Activated naive CD8-positive, alpha-beta T cell (primary cell): ENCODE results near the gene SALL4.
A peak's percentile ranks its signal among the peaks of the same experiment; 100 is the strongest.
"Not testable (repeated sequence)": the region's sequence is repeated elsewhere in the genome, so short reads cannot be mapped to it uniquely, and the experiment has no call there.

ENCODE experiments used
- H3K27ac Mint-ChIP-seq: one replicate; pipeline ENCODE4 v1.8.0; 2021; ENCODE audit warnings: mixed read lengths
- H3K27me3 Mint-ChIP-seq: one replicate; pipeline ENCODE4 v1.8.0; 2021; ENCODE audit warnings: mixed read lengths
- H3K36me3 Mint-ChIP-seq: one replicate; pipeline ENCODE4 v1.8.0; 2021; ENCODE audit warnings: mixed read lengths
- H3K4me1 Mint-ChIP-seq: one replicate; pipeline ENCODE4 v1.8.0; 2021; ENCODE audit warnings: low read depth, mixed read lengths
- H3K4me3 Mint-ChIP-seq: one replicate; pipeline ENCODE4 v1.8.0; 2021; ENCODE audit warnings: mild to moderate bottlenecking, mixed read lengths
- H3K9me3 Mint-ChIP-seq: one replicate; pipeline ENCODE4 v1.8.0; 2021; ENCODE audit warnings: low read depth, mixed read lengths

The SALL4 gene

GRCh38 chr20:51791626-51792025 is 10.7 kb downstream of the SALL4 start:
- Mint-ChIP-seq H3K4me1 (no peaks in the 10 kb centered on the region), H3K27ac (no peak overlapping the region), H3K4me3 (no peak overlapping the region), H3K36me3 (no peaks in the 10 kb centered on the region), H3K27me3 (peaks cover 4% of the 10 kb centered on the region), H3K9me3 (no peaks in the 10 kb centered on the region)

- Mint-ChIP-seq H3K4me3 (no peak overlapping the region), H3K27ac (no peak overlapping the region), H3K36me3 (no peaks in the 10 kb centered on the region)
Measured at GRCh38 chr20:51790256-51790655, 12.1 kb downstream of the SALL4 start.

GRCh38 chr20:51789434-51789833 is 12.9 kb downstream of the SALL4 start:
- Mint-ChIP-seq H3K36me3 (no peaks in the 10 kb centered on the region), H3K9me3 (no peaks in the 10 kb centered on the region), H3K27me3 (peaks cover 4% of the 10 kb centered on the region), H3K4me3 (no peak overlapping the region), H3K4me1 (no peaks in the 10 kb centered on the region), H3K27ac (no peak overlapping the region)

More at GRCh38 chr20:51790256-51790655, 12.1 kb downstream of the SALL4 start:
- no peaks in the 10 kb centered on the region for H3K9me3 Mint-ChIP-seq
- H3K27me3 Mint-ChIP-seq = peaks cover 4% of the 10 kb centered on the region
- no peaks in the 10 kb centered on the region for H3K4me1 Mint-ChIP-seq

- H3K4me1 Mint-ChIP-seq = no peaks in the 10 kb centered on the region
- H3K9me3 Mint-ChIP-seq = no peaks in the 10 kb centered on the region
- peaks cover 4% of the 10 kb centered on the region for H3K27me3 Mint-ChIP-seq
- no peak overlapping the region for H3K27ac Mint-ChIP-seq
- H3K4me3 Mint-ChIP-seq = no peak overlapping the region
- no peaks in the 10 kb centered on the region for H3K36me3 Mint-ChIP-seq
Measured at GRCh38 chr20:51788822-51789221, 13.5 kb downstream of the SALL4 start.

GRCh38 chr20:51784299-51784698 is 18.0 kb downstream of the SALL4 start:
- H3K4me3 Mint-ChIP-seq = no peak overlapping the region
- no peak overlapping the region for H3K27ac Mint-ChIP-seq
- no peaks in the 10 kb centered on the region for H3K27me3 Mint-ChIP-seq
- no peaks in the 10 kb centered on the region for H3K9me3 Mint-ChIP-seq
- no peaks in the 10 kb centered on the region for H3K4me1 Mint-ChIP-seq
- no peaks in the 10 kb centered on the region for H3K36me3 Mint-ChIP-seq

GRCh38 chr20:51778229-51778759 is 24.0 kb downstream of the SALL4 start:
- H3K27ac Mint-ChIP-seq, H3K9me3 Mint-ChIP-seq, H3K36me3 Mint-ChIP-seq, H3K4me1 Mint-ChIP-seq, H3K27me3 Mint-ChIP-seq, H3K4me3 Mint-ChIP-seq: not testable (repeated sequence)

- Mint-ChIP-seq H3K4me1 (no peaks in the 10 kb centered on the region), H3K27me3 (peaks cover 3% of the 10 kb centered on the region), H3K36me3 (no peaks in the 10 kb centered on the region), H3K27ac (no peak overlapping the region), H3K4me3 (no peak overlapping the region), H3K9me3 (no peaks in the 10 kb centered on the region)
Measured at GRCh38 chr20:51775241-51775640, 27.1 kb downstream of the SALL4 start.

GRCh38 chr20:51772236-51772635 is 30.1 kb downstream of the SALL4 start:
- Mint-ChIP-seq H3K9me3 (no peaks in the 10 kb centered on the region), H3K4me3 (no peak overlapping the region), H3K27ac (no peak overlapping the region), H3K36me3 (no peaks in the 10 kb centered on the region), H3K27me3 (peaks cover 15% of the 10 kb centered on the region), H3K4me1 (peaks cover 11% of the 10 kb centered on the region)

GRCh38 chr20:51769976-51770615 is 32.2 kb downstream of the SALL4 start:
- H3K36me3 Mint-ChIP-seq = no peaks in the 10 kb centered on the region
- no peaks in the 10 kb centered on the region for H3K9me3 Mint-ChIP-seq
- no peak overlapping the region for H3K27ac Mint-ChIP-seq
- H3K27me3 Mint-ChIP-seq = peaks cover 15% of the 10 kb centered on the region
- H3K4me3 Mint-ChIP-seq = no peak overlapping the region
- H3K4me1 Mint-ChIP-seq = peaks cover 11% of the 10 kb centered on the region

- H3K9me3 Mint-ChIP-seq = no peaks in the 10 kb centered on the region
- no peaks in the 10 kb centered on the region for H3K36me3 Mint-ChIP-seq
- peaks cover 11% of the 10 kb centered on the region for H3K4me1 Mint-ChIP-seq
- peak overlapping the region; percentile 81 for H3K4me3 Mint-ChIP-seq
- H3K27ac Mint-ChIP-seq = no peak overlapping the region
- H3K27me3 Mint-ChIP-seq = peaks cover 15% of the 10 kb centered on the region
Measured at GRCh38 chr20:51768759-51769517, 33.4 kb downstream of the SALL4 start.

- peaks cover 17% of the 10 kb centered on the region for H3K27me3 Mint-ChIP-seq
- H3K4me1 Mint-ChIP-seq = peaks cover 11% of the 10 kb centered on the region
- H3K36me3 Mint-ChIP-seq = no peaks in the 10 kb centered on the region
- H3K4me3 Mint-ChIP-seq = peak within 1 kb of the TSS; percentile 81
- H3K27ac Mint-ChIP-seq = no peak within 1 kb of the TSS
- no peaks in the 10 kb centered on the region for H3K9me3 Mint-ChIP-seq
Measured at GRCh38 chr20:51767867-51768758, 34.2 kb downstream of the SALL4 start, which contains the start of gene ATP9A. Gene ATP9A, minus strand, starts transcription at chr20:51768390. Its CDS starts 21 bp downstream, at chr20:51768369.

- peak overlapping the region; percentile 74 for H3K4me3 Mint-ChIP-seq
- no peaks in the 10 kb centered on the region for H3K9me3 Mint-ChIP-seq
- no peak overlapping the region for H3K27ac Mint-ChIP-seq
- H3K36me3 Mint-ChIP-seq = no peaks in the 10 kb centered on the region
- H3K27me3 Mint-ChIP-seq = peaks cover 17% of the 10 kb centered on the region
- H3K4me1 Mint-ChIP-seq = peaks cover 11% of the 10 kb centered on the region
Measured at GRCh38 chr20:51766994-51767866, 35.1 kb downstream of the SALL4 start.

GRCh38 chr20:51765381-51765780 is 36.9 kb downstream of the SALL4 start:
- Mint-ChIP-seq H3K27me3 (peaks cover 14% of the 10 kb centered on the region), H3K4me1 (peaks cover 11% of the 10 kb centered on the region)
- not testable (repeated sequence) for H3K27ac Mint-ChIP-seq, H3K9me3 Mint-ChIP-seq, H3K4me3 Mint-ChIP-seq, H3K36me3 Mint-ChIP-seq

- peaks cover 9% of the 10 kb centered on the region for H3K4me1 Mint-ChIP-seq
- H3K9me3 Mint-ChIP-seq = no peaks in the 10 kb centered on the region
- no peak overlapping the region for H3K4me3 Mint-ChIP-seq
- no peaks in the 10 kb centered on the region for H3K36me3 Mint-ChIP-seq
- peaks cover 7% of the 10 kb centered on the region for H3K27me3 Mint-ChIP-seq
- no peak overlapping the region for H3K27ac Mint-ChIP-seq
Measured at GRCh38 chr20:51763965-51764602, 38.2 kb downstream of the SALL4 start.
